ENCODE measurements around the gene GABPB1.

GABPB1 gene

DNA sequence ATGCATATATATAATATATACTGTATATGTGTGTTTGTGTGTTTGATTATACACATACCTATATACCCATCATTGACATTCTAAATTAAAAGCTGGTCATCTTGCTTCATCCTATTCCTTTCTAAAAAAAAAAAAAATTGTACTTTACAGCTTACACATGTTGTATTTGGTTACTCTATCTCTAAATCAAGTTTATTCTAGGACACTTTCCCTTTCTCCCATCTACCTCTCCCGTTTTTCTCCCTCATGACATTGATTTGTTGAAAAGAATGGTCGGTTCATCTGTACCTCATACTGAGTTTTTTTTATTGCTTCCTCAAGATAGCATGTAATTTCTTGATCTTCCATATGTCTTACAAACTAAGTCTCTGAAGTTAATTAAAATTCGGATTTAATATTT lies 26.9 kb downstream of the GABPB1 start:
- TF ChIP-seq, protein P1, sequence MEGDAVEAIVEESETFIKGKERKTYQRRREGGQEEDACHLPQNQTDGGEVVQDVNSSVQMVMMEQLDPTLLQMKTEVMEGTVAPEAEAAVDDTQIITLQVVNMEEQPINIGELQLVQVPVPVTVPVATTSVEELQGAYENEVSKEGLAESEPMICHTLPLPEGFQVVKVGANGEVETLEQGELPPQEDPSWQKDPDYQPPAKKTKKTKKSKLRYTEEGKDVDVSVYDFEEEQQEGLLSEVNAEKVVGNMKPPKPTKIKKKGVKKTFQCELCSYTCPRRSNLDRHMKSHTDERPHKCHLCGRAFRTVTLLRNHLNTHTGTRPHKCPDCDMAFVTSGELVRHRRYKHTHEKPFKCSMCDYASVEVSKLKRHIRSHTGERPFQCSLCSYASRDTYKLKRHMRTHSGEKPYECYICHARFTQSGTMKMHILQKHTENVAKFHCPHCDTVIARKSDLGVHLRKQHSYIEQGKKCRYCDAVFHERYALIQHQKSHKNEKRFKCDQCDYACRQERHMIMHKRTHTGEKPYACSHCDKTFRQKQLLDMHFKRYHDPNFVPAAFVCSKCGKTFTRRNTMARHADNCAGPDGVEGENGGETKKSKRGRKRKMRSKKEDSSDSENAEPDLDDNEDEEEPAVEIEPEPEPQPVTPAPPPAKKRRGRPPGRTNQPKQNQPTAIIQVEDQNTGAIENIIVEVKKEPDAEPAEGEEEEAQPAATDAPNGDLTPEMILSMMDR (conservative IDR thresholded peaks at IDR 0.05; ENCODE audit: low read depth, low read length) = no peak
- DNase-seq (ENCODE audit: low read depth) = no peak
- H3K4me3 ChIP-seq (ENCODE audit: low read length) = no peak overlapping the region

DNA sequence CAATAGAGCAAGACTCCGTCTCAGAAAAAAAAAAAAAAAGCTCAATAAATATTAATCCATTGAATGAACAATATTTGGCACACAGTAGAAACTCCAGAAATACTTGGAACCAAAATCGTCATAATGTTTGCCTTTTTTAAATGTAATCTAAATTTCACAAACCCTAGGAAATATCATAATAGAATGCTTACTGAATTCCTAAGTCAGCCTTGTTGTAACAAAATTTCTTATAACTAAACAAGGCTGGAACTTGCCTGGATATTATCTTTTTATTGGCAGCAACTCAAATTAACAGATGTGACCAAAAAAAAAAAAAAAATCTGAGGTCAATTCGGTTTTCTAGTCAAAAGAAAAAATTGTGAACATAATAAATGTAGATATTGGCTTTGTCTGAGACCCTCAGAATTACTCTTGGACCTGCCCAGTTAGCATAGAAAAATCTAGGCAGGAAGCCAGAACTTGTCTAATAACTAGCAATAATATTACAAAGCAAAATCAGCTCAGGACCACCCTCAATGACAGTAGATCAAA lies 33.3 kb downstream of the GABPB1 start:
- no peak overlapping the region for H3K4me3 ChIP-seq (ENCODE audit: low read length)
- TF ChIP-seq, protein P1 (conservative IDR thresholded peaks at IDR 0.05; ENCODE audit: low read depth, low read length) = no peak
- DNase-seq (ENCODE audit: low read depth) = no peak

DNA sequence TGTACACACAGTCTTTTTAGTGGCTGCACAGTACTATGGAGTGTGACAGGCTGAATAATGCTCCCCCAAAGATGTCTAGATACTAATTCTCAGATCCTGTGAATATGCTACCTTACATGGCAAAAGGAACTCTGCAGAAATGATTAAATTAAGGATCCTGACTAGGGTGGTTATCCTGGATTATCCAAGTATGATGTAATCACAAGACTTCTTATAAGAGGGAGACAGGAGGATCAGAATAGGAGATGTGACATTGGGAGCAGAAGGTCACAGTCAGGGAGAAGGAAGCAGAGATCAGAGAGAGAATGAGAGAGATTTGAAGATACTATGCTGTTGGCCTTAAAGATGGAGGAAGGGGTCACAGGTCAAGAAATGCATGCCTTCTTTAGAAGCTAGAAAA lies 34.5 kb downstream of the GABPB1 start:
- TF ChIP-seq, protein P1 (conservative IDR thresholded peaks at IDR 0.05; ENCODE audit: low read depth, low read length) = no peak
- H3K4me3 ChIP-seq (ENCODE audit: low read length) = no peak overlapping the region
- DNase-seq (ENCODE audit: low read depth) = no peak

DNA sequence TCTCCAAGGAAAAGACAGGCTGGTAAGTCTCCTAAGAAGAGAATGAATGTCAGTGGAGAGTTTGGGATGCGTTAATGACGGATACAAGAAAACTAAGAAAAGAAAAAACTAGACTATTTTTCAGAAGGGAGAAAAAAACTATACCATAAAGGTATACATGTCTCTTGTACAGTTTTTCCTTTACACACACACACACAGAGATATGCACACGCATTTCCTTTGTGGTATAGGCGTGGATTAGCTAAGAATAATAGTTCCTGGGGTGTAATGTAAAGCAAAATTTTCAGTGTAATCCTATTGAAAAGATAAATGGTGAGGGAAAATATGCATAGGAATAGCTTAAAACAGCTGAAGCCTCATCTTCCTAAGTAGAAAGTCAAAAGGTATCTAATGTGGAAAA lies 36.3 kb downstream of the GABPB1 start:
- no peak overlapping the region for H3K4me3 ChIP-seq (ENCODE audit: low read length)
- TF ChIP-seq, protein P1 (conservative IDR thresholded peaks at IDR 0.05; ENCODE audit: low read depth, low read length) = no peak
- no peak for DNase-seq (ENCODE audit: low read depth)

DNA sequence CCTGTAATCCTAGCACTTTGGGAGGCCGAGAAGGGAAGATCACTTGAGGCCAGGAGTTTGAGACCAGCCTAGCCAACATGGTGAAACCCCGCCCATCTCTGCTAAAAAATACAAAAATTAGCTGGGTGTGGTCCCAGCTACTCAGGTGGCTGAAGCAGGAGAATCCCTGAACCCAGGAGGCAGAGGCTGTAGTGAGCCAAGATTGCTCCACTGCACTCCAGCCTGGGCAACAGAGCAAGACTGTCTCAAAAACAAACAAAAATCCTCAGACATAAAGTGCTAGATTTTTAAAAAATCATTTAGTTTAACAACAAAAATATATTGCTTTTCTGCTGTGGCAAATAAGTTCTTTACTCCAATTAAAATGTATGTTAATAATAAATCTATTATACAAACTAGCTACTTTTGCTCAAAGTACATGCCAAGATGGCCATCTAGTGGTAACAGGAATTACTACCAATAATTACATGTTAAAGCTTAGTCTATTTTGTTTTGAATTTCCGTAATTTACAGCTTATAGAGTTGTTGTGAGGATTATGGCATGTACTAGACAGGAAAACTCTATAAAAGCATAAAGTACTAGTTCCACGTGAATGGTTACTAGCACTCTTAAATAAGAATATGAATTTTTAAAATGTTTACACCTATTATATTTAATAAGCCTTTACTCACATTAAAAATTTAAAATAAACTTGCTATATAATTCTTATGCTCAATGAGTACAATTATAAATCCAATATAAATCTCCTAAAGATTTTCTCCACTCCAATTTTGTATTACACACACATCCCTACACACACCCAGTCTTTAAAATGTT lies 39.0 kb downstream of the GABPB1 start:
- TF ChIP-seq, protein P1 (conservative IDR thresholded peaks at IDR 0.05; ENCODE audit: low read depth, low read length) = peak; percentile 61
- no peak overlapping the region for H3K4me3 ChIP-seq (ENCODE audit: low read length)
- peak; percentile 26 for DNase-seq (ENCODE audit: low read depth)

DNA sequence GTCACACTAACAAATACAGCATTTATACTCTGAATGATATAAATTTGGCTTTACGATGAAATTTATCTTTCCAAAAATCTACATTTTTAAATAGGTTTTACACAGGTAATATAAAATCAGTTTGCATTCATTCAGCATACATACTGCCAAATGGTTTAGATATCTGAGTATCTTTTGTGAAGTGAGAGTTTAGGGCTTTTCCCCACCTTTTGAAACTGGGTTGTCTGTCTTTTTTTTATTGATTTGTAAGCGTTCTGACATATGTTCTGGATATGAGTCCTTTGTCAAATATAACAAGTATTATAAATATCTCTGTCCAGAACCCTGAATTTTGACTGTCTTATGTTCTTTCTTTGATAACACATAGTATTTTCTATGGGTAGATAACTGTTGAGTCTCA lies 42.4 kb downstream of the GABPB1 start:
- no peak for DNase-seq (ENCODE audit: low read depth)
- TF ChIP-seq, protein P1 (conservative IDR thresholded peaks at IDR 0.05; ENCODE audit: low read depth, low read length) = no peak
- H3K4me3 ChIP-seq (ENCODE audit: low read length) = no peak overlapping the region

DNA sequence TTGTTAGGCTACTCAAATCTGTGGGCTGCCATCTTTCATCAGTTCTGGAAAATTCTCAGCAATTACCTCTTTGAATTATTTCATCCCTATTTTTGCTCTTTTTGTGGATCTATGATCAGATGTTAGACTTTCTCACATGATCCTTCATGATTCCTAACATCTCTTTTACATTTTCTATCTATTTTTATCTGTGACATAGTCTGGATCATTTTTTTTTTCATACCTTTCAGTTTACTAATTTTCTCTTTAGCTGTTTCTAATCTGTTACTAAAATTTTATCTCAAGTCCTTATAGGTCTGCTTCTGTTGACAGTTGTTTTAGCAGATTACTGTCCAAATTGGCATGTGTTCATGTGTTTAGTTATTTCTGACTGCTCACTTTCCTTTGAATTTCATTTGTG lies 47.2 kb downstream of the GABPB1 start:
- no peak overlapping the region for H3K4me3 ChIP-seq (ENCODE audit: low read length)
- TF ChIP-seq, protein P1 (conservative IDR thresholded peaks at IDR 0.05; ENCODE audit: low read depth, low read length) = no peak
- no peak for DNase-seq (ENCODE audit: low read depth)

Data from retinal pigment epithelial cell (primary cell).